GM19351 (cell line): ENCODE results near the gene PTAR1.
"Not testable (repeated sequence)": the region's sequence is repeated elsewhere in the genome, so short reads cannot be mapped to it uniquely, and the experiment has no call there.

Experiments used
- ATAC-seq: cut with Tn5 transposase; IDR thresholded peaks from one replicate; pipeline ENCODE4 v1.9.1; 2021; ENCODE audit warnings: mild to moderate bottlenecking, moderate library complexity; ENCODE audit not compliant: unreplicated experiment

PTAR1 gene, protein sequence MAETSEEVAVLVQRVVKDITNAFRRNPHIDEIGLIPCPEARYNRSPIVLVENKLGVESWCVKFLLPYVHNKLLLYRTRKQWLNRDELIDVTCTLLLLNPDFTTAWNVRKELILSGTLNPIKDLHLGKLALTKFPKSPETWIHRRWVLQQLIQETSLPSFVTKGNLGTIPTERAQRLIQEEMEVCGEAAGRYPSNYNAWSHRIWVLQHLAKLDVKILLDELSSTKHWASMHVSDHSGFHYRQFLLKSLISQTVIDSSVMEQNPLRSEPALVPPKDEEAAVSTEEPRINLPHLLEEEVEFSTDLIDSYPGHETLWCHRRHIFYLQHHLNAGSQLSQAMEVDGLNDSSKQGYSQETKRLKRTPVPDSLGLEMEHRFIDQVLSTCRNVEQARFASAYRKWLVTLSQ

DNA sequence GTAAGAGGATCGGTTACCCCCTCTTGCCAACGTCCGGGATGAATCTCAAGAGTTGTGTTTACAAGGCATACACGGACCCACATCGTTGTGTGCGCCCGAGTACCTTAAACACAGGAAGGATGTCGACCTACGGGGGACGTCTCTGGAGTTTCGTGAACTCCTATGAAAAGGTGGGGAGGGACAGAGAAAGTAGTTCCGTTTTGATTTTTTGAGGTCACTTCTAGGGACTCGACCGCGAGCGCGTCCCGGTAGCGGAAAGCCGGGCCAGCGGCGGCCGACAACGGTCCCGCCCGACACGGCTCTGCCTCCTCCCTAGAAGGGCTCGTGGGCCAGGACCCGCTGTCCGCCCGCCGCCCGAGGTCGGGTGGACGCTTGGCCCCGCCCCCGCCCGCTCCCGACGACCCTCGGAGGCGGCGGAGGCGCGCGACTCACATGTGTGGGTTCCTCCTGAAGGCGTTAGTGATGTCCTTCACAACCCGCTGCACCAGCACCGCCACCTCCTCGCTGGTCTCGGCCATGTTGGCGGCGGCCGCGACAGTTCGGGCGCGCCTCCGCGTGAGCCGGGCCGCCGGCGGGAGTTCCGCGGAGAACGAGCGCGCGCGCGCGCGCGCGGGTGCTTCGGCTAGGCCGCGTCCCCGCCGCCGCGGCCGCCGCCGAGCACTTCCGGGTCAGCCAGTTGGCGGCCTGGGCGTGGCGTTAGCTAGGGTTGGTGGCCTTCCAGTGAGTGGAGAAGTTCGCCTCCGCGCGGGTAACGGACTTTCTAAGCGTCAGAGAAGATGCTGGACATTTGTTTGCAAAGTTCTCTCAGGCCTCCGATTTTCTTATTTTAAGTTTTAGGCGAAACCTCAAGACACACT is at the start of gene PTAR1:
PTAR1 (minus strand) TSS at position 591 of the 857 bp plus-strand sequence; CDS start at position 518, 73 bp downstream.
- peak; percentile 85 for ATAC-seq

DNA sequence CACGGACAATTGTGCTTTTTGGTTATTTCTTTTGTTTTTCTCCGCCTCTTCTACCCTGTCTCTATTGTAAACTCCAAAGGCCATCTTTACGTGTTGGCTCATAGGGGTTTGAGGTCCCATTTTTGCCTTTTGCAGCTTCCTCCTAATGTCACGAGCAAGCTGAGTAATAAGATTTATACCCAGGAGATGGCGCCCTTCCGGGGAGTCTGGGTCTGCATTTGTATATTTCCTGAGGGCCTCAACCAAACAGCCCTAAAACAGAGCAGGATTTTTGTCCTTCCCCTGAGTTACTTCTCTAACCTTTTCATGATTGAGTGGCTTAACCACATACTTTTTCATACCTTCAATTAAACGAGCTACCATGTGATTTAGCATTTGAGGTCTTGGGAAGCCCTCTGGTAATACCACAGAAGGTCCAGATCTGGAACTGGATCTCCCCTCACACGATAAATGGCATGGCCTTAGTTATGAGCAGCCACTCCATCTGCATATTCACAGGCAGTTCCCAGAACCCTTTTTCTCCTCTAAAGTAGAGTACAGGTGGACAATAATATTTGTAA is 49.6 kb upstream of the PTAR1 start:
- ATAC-seq: no peak

DNA sequence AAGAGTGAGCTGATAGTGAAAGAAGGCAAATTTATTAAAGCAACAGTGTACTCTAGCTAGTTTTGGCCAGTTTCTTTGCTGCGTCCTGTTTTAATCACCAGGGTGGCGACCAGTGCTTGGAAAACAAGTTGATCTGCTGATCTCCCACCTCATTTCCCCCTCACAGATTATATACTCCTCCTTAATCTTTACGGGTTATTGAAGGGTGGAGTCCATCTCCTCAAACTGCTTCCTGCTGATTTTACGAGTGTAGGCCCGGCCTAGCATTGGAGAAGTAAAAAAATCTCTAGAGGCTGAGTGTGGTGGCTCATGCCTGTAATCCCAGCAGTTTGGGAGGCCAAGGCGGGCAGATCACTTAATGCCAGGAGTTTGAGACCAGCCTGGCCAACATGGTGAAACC is 46.8 kb upstream of the PTAR1 start:
- no peak for ATAC-seq

DNA sequence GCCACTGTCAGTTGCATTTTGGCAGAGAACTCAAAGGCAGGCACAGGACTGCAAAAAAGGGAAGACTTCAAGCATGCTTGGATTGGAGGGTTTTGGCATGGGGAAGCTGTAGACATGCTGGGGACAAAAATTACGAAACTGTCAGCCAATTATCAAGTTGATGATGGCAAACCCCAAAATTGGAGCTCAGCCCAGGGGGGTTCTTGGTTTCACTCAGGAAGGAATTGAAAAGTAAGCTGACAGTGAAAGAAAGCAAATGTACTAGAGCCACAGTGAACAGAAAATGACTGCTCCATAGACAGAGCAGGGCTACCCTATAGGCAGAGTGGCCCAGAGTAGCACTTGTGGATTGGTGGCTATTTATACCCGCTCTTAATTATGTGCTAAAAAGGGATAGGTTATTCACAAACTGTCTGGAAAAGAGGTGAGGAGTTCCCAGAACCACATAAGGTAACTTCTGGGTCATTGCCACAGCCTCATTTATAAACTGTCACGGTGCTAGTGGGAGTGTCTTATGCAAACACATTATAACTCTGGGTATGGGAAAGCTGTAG is 46.2 kb upstream of the PTAR1 start:
- no peak for ATAC-seq

DNA sequence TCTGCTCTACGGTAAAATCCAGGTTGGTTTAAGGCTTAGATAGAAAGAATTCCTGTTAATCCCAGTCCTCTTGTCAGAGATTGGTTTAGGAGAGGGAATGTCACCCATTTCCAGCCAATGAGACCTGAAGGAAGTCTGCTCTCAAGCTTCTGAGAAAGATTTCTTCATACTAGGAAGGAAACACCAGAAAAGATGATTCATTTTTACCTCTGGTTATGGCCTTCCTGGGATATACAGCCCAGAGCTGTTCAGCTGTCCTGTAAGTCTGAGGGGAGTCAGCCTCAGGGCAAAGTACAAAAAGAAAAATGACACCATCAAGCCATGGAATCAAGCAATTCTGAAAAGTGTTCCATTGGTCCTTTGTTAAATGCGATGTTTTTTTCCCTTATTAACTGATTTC is 42.2 kb upstream of the PTAR1 start:
- ATAC-seq: no peak

DNA sequence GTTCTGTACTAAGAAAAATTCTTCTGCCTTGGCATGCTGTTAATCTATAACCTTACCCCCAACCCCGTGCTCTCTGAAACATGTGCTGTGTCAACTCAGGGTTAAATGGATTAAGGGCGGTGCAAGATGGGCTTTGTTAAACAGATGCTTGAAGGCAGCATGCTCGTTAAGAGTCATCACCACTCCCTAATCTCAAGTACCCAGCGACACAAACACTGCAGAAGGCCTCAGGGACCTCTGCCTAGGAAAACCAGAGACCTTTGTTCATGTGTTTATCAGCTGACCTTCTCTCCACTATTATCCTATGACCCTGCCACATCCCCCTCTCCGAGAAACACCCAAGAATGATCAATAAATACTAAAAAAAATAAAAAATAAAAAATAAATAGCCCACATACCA is 40.2 kb upstream of the PTAR1 start:
- not testable (repeated sequence) for ATAC-seq

DNA sequence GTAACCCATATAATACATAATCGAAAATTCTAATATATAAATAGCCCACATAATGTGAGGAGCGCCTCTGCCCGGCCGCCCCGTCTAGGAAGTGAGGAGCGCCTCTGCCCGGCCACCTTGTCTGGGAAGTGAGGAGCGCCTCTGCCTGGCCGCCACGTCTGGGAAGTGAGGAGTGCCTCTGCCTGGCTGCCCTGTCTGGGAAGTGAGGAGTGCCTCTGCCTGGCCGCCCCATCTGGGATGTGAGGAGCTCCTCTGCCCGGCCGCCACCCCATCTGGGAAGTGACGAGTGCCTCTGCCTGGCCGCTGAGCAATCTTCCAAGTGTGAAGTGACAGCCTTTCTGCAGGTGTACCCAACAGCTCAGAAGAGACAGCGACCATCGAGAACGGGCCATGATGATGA is 39.7 kb upstream of the PTAR1 start:
- ATAC-seq: not testable (repeated sequence)

DNA sequence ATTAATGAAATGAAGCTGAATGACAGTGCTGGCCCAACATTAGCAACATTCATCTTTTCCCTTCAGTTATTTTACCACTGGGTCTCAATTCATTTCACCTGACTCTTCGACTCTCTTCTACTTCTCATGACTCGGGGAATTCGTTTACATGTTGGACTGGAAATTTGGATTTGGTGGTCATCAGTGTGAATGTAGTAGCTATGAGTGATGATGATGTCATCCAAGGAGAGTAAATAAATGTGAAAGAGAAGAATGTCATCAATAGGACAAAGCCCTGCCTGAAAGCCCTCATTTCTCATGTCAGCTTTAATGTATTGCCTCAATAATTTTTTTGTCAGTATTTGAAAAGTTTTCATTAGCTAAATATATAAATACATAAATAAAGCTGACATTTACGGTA is 38.9 kb upstream of the PTAR1 start:
- no peak for ATAC-seq

DNA sequence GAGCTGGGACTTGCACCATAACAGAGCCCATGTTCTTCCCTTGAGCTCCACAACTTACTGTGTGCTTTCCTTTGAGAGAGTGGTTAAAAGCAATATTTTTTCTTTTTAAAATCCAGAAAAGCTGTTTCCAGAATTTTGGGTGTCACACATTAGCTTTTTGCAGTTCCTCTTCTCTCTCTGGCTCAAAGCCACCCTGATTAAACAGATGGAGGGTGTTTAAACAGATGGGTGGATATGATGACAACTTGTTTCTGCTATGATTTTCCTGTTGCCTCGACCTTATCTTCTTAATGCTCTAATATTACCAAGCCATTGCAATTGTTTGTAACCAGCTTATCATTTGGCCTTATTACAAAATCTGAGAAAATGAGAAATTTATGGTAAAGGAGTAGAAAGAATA is 37.9 kb upstream of the PTAR1 start:
- no peak for ATAC-seq

DNA sequence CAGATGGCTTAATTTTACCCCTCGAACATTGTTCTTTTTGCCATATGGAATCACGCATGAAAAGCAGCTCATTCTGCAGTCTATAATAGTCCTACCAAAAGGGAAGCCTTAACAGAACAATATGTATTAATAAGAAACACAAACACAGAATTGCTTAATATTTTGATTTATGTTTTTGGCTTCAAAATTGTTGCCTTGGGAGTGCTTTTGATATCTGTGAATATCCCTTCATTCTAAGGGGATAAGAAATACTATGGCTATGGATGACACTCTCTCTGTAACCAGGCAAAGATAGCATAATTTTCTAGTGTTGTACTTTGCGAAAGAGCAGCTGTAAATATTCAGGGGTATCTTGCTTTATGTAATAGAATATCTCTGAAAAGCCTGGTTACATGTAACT is 34.5 kb upstream of the PTAR1 start:
- no peak for ATAC-seq

DNA sequence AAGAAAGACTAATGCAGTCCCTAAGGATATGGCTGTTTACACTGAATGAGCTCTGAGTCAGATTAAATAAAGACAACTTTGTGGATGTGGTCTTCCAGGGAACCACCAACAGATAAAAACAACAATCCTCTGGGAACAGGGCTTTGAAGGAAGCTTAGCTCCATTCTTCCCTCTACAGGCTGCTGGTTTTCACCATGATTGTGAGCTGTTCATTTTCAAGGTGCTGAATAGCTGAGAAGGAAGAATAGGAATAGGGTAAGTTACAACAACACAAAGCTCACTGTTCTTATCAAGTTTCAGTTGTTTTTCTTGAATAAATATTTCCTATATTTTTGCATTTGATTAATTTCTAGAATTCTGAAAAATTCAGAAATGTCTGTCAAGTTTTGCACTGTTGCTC is 25.9 kb upstream of the PTAR1 start:
- no peak for ATAC-seq

DNA sequence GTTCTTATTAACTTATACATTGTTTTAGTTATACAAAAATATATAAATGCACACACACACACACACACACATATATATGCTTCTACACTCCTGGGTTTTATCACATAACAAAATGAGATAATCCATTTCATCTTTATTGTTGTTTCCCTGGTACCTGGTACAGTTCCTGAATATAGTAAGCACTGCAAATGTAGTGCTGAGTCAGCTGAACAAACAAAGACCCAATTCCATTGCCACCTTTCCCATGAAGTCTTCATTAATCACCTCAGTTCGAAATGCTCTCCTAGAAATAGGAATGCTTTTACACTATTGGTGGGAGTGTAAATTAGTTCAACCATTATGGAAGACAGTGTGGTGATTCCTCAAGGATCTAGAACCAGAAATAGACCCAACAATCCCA is 13.4 kb upstream of the PTAR1 start:
- no peak for ATAC-seq

DNA sequence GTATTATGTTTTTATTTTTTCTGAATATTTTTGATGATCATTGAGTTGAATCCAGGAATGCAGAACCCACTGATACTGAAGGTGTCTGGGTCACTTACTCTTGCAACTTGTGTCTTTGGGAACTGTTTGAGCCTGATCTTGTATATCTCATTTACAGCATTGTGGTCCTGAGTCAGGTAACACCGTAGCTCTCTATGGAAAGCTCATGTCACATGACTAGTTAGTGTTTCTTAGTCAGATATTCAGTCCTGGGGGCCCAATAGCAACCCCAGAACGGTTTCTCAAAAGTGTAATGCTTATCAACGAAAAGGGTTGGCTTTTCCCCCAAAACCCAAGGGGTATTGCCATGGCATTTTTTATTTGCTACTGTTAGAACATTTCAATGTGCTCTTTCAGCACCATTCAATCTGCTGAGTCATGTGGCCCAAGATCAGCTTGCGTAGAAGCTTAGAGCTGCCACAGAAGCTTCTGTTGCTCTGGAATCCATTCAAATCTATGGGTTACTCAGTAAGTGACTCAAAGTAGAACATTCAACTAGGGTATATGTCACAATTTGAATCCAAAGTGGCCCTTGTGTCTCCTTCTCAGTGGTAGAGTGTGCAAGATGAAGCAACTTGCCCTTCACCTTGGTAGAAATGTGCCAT is 12.1 kb upstream of the PTAR1 start:
- no peak for ATAC-seq

DNA sequence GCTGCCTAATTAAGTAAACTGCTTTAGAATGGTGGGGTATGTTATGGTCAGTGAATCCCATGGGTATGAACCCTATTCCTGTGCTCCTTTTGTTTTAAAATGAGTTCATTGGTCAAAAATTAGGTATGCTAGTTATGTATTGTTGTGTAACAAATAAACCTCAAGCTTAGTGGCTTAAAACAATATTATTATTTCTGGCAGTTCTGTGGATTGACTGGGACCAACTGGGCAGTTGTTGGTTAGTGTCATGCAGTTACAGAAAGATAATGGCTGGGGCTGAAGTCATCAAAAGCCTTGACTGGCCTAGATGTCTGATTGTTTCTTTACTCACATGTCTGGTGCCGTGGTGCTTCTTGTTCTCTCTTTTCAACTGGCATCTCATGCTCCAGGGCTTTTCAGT is 8.9 kb upstream of the PTAR1 start:
- no peak for ATAC-seq

DNA sequence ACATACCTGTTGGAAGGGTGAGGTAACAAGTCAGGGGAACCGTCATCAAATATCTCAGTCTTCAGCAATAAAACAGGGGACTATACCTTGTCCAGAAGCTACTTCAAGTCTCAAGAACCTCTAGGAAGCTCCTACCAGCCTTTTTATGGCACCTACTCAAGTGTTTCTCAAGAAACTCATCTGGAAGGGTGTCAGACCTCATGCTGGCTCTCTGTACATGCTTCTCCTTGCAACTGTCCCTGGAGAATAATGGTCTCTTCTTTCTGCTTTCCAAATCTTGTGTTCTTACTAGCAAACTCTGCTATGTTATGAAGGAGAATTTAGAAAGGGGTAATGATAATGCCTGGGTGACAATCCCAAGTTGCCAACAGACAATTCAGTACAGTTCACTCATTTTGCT is 8.3 kb upstream of the PTAR1 start:
- ATAC-seq: no peak

DNA sequence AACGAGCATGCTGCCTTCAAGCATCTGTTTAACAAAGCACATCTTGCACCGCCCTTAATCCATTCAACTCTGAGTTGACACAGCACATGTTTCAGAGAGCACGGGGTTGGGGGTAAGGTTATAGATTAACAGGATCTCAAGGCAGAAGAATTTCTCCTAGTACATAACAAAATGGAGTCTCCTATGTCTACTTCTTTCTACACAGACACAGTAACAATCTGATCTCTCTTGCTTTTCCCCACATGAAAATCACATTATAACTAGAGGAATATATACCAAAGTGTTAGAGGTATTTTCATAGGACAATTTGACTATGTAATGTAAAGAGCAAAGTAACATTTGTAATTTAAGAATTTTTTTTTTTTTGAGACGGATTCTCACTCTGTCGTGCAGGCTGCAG is 4.1 kb upstream of the PTAR1 start:
- not testable (repeated sequence) for ATAC-seq

DNA sequence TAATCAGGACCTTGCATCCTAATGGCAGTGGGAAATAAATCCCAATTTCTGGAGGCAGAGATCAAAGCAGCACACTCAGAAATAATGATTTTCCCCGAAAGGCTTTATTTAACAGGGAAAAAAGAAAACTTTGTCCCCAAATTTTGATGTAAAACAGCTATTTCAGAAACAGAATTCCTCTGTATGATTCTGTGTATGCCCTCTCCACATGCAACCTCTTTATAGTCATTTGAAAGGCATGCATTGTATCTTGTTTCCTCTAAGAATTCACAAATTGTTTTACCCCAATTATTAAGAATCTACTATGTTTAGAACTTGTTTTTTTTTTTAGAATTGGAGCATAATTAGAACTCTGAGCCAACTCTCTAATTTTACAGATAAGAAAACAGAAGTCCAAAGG is 2.7 kb upstream of the PTAR1 start:
- ATAC-seq: no peak

DNA sequence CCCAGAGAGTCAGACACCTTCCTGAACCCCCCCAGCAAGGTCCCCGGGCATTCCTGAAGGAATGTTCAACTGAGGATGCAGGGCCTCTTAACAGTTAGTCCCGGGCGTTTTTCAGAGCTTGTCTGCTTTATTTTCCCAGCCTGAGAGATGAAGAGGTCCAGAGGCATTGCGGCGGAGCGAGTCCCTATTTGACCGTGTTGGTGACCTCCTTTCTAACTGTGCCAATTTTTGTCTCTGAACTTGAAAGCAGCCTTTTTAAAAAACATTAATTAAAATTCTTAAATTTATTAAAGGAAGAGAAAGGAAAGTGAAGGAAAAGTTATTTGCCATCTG is 433 bp upstream of the PTAR1 start:
- no peak for ATAC-seq

DNA sequence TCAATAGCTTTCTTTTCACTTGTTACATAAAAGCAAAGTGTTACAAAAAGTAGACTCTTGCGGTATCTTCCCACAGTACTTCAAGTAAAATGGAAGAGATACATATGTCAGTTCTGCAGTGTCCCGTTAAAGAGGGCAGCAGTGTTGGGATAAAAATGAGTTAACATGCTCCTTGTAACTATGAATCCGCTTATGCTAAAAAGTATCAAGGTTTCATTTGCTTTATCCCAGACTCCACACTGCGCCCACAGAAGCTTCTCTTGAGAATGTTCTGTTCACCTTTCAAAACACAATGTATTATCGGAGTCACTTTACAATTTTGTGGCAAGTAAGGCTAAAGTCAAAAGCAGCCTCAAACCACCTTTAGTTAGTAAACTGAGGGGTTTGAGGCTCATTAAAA is 790 bp downstream of the PTAR1 start:
- no peak for ATAC-seq

DNA sequence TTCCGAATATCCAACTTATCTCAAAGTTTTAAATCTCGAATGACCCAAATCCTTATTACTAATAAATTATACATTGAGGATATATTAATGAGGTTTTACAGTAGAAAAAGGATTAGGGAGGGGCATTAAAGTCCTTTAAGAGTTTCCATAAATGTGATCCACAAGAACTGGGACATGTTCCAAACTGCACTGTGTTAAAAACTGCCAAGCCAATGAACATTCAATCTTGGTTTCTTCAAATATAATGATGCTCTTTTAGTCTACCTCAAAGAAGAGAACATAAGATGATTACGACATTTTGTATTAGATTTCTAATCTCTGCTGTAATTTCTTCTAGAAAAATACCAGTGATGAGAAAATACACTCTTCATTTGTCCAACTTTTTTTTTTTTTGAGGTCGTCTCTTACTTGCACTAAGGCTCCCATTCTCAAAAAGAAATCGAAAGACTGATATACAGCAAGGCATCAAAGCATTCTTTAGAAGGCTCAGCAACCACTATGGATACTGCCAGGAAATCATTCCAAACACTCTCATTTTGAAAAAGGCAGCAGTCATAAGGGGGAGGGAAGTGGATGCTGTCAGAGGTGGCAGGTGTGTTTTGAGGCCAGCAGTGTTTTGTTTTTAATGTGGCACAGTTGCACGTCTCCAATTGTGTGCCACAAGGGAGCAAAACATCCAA is 1.7 kb downstream of the PTAR1 start:
- no peak for ATAC-seq

DNA sequence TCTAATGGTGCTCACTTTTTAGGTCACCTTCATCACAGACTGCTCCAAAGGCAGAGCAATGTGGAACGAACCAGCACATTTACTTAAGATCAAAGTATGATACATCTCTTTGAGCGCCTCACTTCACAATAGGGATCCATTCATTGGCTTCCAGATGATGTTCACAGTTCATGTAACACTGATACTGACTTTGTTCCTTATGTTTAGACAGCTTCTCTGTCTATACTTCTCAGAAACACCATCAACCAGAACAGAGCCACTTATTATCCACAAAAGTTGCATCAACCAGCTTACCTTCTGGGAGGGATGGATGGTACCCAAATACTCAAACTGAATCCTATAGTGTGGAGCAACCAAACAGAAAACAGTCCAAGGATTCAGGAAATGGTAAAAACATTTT is 4.6 kb downstream of the PTAR1 start:
- no peak for ATAC-seq
